Activated naive CD4-positive, alpha-beta T cell treated with anti-CD3 and anti-CD28 coated beads, Interleukin-2, amount 50 U/mL, for 16 hours (primary cell): ENCODE data around the gene TRIM16.
A peak's percentile ranks its signal among the peaks of the same experiment; 100 is the strongest.
"Not testable (repeated sequence)": the region's sequence is repeated elsewhere in the genome, so short reads cannot be mapped to it uniquely, and the experiment has no call there.

Source experiments
- DNase-seq: peaks from one replicate; pipeline ENCODE4 v3.0.0-alpha.2; 2020

TRIM16 gene

DNA sequence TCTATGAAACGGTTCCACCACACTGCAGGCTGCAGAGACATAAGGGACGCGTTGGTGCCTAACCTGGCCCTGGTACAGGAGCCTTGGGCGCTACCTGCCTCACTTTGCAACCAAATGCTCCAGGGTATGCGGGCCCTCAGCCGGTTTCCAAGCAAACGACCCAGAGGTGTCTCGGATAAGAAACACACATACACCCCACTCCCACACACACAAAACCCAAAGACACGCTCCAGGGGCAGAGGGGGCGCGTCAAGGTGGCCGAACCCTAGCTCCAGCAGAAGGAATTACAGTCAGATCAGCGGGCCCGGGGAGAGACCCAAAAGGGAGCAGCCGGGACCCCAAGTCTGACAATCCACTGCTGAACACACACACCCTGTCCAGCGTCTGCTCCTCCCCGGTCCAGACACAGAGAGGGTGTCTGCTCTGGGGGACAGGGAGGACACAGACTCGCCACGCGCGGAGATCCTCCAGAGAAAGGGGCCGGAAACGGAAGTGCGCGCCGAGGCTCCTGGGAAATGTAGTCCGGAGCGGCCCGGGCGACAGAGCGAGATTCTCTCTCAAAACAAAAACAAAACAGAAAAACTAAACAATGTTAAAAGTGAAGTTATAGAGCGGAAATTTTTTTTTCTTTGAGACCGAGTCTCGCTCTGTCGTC, at the start of gene TRIM16:
TRIM16 (minus strand) TSS at position 488 of the 655 bp plus-strand sequence. CDS start 32,702 bp downstream, outside the sequence.
- peak; percentile 81 for DNase-seq

- not testable (repeated sequence) for DNase-seq
Measured at GRCh38 chr17:15733174-15733789, 49.2 kb upstream of the TRIM16 start.

- DNase-seq, result not testable (repeated sequence)
Measured at GRCh38 chr17:15731900-15732299, 47.8 kb upstream of the TRIM16 start, which contains the start of gene TBC1D26. Gene TBC1D26 (plus strand): TSS chr17:15732283. CDS start chr17:15735349, 3,066 bp downstream.

- DNase-seq, result not testable (repeated sequence)
Measured at GRCh38 chr17:15730535-15730934, 46.4 kb upstream of the TRIM16 start.

DNA sequence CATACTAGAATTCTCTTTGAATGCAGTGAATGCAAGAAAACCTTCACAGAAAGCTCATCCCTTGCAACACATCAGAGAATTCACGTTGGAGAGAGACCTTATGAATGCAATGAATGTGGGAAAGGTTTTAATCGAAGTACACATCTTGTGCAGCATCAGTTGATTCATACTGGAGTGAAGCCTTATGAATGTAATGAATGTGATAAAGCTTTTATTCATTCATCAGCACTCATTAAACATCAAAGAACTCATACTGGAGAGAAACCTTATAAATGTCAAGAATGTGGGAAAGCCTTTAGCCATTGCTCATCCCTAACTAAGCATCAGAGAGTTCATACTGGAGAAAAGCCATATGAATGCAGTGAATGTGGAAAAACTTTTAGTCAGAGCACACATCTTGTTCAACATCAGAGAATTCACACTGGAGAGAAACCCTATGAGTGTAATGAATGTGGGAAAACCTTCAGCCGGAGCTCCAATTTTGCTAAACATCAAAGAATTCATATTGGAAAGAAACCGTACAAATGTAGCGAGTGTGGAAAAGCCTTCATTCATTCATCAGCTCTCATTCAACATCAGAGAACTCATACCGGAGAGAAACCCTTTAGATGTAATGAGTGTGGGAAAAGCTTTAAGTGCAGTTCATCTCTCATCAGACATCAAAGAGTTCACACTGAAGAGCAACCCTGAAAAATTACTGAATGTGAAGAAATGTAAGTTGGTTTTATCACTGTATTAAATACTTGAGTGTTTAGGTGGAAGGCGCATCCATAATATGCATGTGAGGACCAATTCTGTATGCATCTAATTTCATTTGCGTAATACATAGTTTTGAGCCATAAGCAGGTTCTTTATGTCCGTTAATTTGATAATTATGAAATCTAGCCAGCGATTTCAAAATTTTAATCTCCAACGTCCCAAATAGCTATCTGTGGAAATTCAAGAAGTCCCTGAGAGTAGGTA, 32.8 kb upstream of the TRIM16 start:
- DNase-seq, result not testable (repeated sequence)

GRCh38 chr17:15708879-15709278, 24.8 kb upstream of the TRIM16 start:
- DNase-seq, result not testable (repeated sequence)

DNA sequence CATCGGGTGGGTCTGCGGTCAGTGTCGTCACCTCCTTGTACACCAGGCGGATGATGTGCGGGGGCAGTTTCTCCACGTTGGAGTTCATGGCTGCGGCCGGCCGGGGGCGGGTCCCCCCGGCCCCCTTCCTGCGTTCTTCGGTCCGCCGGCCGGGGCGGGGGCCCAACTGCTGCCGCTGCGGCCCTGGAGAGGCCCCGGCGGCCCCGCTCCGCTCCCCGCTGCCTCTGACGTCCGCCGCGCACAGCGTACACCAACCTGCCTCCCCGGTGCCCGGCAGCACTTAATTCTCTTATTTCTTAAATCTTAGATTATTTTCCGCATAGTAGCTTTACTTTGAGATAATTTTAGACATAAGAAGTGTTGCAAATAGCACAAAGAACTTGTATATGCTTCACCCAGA, 20.7 kb upstream of the TRIM16 start:
- not testable (repeated sequence) for DNase-seq

GRCh38 chr17:15704239-15704638, 20.1 kb upstream of the TRIM16 start:
- not testable (repeated sequence) for DNase-seq

DNA sequence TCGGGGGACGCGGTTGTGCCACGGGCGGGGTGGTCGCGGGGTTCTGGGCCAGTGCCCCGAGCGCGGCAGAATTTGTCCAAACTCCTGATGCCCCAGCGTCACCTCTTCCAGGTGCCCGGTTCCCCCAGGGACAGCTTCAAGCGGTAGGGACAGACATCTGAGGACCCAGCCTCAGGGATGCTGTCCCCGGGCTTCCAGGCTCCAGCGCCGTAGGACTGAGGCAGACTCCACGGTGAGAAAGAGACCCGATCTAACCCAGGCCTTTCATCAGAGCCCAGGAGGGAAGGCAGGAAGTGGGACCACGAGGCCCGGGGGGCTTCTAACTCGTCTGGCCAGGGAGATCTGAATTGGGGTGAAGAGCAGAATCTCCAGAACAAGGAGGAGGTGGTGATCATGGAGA, 15.8 kb upstream of the TRIM16 start:
- DNase-seq, result not testable (repeated sequence)

DNA sequence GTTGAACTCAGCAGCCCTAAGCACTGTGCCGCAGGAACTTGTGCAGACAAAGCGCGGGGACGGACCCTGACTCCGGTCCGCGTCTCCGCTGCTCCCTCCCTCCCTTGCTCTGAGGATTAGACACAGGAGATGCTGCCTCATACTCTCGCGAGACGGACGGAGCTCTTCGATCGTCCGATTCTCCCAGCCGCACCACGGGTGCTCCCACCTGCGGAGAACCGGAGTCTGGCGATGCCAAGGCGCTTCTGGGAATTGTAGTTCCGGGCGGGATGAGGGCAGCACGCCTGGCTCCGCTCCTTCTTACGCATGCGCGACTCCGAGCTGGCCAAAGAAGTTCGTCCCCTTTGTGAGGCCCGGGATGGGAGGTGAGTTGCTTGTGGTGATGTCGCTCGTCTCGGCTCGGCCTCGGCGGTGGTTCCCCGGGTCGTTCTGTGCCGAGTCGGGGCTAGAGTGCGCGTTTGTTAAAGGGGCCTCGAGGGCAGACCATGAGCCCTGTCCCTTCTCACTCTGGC, 15.4 kb upstream of the TRIM16 start, which contains the start of gene ZNF286A:
ZNF286A (plus strand) TSS at position 340 of the 512 bp plus-strand sequence. CDS start 578 bp downstream, outside the sequence.
- DNase-seq, result peak; percentile 96

- DNase-seq, result not testable (repeated sequence)
Measured at GRCh38 chr17:15698967-15699366, 14.9 kb upstream of the TRIM16 start.

DNA sequence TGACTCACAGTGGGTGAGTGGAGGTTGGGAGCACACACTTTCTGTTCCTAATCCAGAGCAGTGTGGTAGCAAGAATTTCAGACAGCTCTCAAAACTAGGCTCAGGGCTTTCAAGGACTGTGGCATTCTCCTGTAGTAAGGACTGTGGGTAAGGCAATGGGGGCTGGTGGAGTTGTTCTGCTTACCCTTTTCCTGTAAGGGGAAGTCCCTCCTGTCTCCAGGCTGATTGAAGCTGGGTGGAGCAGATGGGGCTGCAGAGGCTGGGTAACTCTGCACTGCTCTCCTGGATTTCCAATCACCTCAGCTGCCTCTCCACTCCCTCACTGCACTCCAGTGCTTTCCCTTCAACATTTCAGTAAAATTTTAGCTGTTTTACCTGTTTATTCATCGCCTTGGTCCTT, 3.4 kb upstream of the TRIM16 start:
- DNase-seq, result not testable (repeated sequence)

- DNase-seq, result not testable (repeated sequence)
Measured at GRCh38 chr17:15683135-15683534, 976 bp downstream of the TRIM16 start.

DNA sequence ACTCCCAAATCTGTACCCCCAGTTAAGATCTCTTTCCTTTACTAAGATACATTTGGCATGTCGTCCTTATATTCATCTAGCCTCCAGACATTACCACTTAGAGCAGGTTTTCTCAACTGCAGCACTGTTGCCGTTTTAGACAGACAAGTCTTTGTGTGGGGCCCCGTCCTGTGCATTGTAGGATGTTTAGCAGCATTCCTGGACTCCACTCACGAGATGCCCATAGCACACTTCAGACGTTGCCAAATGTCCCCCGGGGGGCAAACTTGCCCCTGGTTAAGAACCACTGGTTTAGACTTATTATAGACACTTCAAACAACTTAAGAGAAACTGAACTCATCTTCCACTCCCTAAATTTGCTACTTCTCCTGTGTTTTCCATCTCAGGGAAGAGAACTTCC, 8.1 kb downstream of the TRIM16 start:
- DNase-seq, result not testable (repeated sequence)

DNA sequence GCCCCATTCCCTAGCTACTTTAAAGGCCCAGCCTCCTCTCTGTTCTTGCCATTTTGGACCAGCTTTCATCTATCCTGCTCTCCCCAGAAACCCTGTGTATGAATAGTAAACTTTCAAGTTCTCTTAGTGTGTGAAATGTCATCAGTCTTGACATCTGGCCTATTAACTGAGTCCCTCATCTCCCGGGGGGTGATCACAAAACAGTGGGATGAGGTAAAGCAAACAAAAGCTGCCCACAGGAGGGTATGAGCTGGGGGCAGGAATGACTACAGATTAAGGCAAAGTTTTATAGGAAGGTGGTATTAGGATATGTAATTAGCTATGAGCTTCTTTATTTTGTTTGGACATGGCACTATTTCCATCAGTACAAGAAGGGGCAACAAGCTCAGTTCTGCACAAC, 9.5 kb downstream of the TRIM16 start:
- not testable (repeated sequence) for DNase-seq

GRCh38 chr17:15669526-15669925, 14.6 kb downstream of the TRIM16 start:
- DNase-seq, result not testable (repeated sequence)

- no peak for DNase-seq
Measured at GRCh38 chr17:15663691-15664090, 20.4 kb downstream of the TRIM16 start.

- no peak for DNase-seq
Measured at GRCh38 chr17:15663176-15663575, 20.9 kb downstream of the TRIM16 start.

GRCh38 chr17:15662681-15663080, 21.4 kb downstream of the TRIM16 start:
- no peak for DNase-seq

DNA sequence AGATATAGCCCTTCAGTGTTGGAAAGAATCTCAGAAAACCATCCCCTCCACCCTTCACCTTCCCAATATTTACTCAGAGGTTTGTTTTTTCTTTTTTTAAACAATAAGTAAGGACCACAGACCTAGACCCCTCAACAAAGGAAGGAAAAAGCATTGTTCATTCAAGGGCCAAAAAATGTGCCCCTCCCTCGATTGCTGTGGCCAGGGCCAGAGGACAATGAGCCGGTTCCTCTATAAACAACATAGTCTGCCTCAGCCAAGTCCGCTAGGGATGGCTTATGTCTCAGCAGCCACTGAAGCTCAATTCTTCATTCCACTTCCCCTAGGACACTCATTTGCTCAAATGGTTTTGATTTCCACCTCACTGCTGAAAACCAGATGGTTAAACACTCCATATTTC, 24.0 kb downstream of the TRIM16 start:
- DNase-seq, result no peak

- no peak for DNase-seq
Measured at GRCh38 chr17:15659663-15660062, 24.4 kb downstream of the TRIM16 start.

DNA sequence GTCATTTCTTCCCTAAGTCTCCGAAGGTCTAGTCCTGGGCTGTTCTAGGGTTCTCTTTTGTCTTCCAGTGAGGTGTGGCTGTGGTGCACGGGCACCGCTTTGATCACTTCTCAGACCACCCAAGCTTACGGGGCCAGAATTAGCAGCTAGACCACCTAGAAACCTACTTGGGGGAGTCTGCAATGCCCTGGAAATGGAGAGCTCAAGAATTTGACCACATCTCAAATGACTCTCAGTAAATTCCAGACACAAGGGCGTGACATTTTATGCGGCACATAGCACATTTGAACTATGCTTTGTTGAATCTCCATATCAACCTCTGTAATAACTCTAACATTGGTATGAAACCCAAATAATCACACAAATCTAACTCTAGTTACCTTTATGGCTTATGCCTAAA, 24.9 kb downstream of the TRIM16 start:
- no peak for DNase-seq

- DNase-seq, result no peak
Measured at GRCh38 chr17:15658296-15658695, 25.8 kb downstream of the TRIM16 start.
